Measurements from ENCODE around the gene GCN1.

- TF ChIP-seq CTCF (IDR thresholded peaks at IDR 0.05; ENCODE audit: insufficient read depth, low read depth, low read length) (no peak), EZH2 (IDR thresholded peaks at IDR 0.05; ENCODE audit: insufficient read depth, low read length) (no peak)
Observed at GRCh38 chr12:120095736-120096135, 98.8 kb downstream of the GCN1 start.
